Omental fat pad (tissue), 4 donors: ENCODE results near the gene RFX1. TPM values are rescaled to one million over a fixed set of nuclear protein-coding genes. Genes with fewer than 3 reads are reported as not detected.
"Not testable (repeated sequence)": the region's sequence is repeated elsewhere in the genome, so short reads cannot be mapped to it uniquely, and the experiment has no call there.

Experiments
- ATAC-seq: fragments of 150-250 bp; one replicate; pipeline ENCODE4 v1.9.1; 2016; ENCODE audit warnings: mild to moderate bottlenecking, moderate library complexity; ENCODE audit not compliant: low FRiP score
- DNase-seq: peaks from one replicate; pipeline ENCODE4 v3.0.0-alpha.2; 2019; ENCODE audit warnings: low spot score
- total RNA-seq, 4 donors: library from RNA; depleted of rRNA; stranded (reverse); fragments of >200 nt; gene quantifications; one replicate each; pipeline ENCODE4 v1.1.0, GENCODE V29; 2016
- TF ChIP-seq, protein P1 (sequence below), 3 donors: fragments of 450-650 bp; IDR thresholded peaks; one replicate each; pipeline ENCODE4 v1.5.1; 2016 to 2017; ENCODE audit warnings: antibody characterized with exemption in 3 of 3, mild to moderate bottlenecking in 3 of 3, moderate library complexity in 2 of 3

RFX1 gene
- total RNA-seq, 4 donors from 2014 or later: 2.8 to 7.6 (median 3.2) TPM

- ATAC-seq: no peak
- no peak for DNase-seq
- TF ChIP-seq, protein P1, sequence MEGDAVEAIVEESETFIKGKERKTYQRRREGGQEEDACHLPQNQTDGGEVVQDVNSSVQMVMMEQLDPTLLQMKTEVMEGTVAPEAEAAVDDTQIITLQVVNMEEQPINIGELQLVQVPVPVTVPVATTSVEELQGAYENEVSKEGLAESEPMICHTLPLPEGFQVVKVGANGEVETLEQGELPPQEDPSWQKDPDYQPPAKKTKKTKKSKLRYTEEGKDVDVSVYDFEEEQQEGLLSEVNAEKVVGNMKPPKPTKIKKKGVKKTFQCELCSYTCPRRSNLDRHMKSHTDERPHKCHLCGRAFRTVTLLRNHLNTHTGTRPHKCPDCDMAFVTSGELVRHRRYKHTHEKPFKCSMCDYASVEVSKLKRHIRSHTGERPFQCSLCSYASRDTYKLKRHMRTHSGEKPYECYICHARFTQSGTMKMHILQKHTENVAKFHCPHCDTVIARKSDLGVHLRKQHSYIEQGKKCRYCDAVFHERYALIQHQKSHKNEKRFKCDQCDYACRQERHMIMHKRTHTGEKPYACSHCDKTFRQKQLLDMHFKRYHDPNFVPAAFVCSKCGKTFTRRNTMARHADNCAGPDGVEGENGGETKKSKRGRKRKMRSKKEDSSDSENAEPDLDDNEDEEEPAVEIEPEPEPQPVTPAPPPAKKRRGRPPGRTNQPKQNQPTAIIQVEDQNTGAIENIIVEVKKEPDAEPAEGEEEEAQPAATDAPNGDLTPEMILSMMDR (IDR thresholded peaks at IDR 0.05): no peak
These were observed 82.7 kb downstream of the RFX1 start for GRCh38 chr19:13923194-13923987.

DNA sequence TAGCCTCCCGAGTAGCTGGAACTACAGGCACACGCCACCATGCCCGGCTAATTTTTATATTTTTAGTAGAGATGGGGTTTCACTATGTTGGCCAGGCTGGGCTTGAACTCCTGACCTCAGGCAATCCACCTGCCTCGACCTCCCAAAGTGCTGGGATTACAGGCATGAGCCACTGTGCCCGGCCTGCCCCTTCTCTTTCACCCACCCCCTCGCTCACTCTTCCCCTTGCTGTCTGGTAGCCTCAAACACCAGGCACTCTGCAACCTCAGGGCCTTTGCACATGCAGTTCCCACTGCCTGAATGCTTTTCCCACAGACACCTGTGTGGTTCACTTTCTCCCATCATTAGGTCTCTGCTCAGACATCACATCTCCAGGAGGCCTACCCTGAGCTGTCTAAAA is 84.0 kb downstream of the RFX1 start:
- DNase-seq, ATAC-seq: not testable (repeated sequence)

GRCh38 chr19:13920940-13921747 is 85.0 kb downstream of the RFX1 start:
- DNase-seq (no peak), ATAC-seq (no peak)
- TF ChIP-seq, protein P1 (IDR thresholded peaks at IDR 0.05): no peak

- TF ChIP-seq, protein P1 (IDR thresholded peaks at IDR 0.05): no peak
- ATAC-seq: no peak
- DNase-seq: no peak
These were observed 85.6 kb downstream of the RFX1 start for GRCh38 chr19:13920524-13920923.

DNA sequence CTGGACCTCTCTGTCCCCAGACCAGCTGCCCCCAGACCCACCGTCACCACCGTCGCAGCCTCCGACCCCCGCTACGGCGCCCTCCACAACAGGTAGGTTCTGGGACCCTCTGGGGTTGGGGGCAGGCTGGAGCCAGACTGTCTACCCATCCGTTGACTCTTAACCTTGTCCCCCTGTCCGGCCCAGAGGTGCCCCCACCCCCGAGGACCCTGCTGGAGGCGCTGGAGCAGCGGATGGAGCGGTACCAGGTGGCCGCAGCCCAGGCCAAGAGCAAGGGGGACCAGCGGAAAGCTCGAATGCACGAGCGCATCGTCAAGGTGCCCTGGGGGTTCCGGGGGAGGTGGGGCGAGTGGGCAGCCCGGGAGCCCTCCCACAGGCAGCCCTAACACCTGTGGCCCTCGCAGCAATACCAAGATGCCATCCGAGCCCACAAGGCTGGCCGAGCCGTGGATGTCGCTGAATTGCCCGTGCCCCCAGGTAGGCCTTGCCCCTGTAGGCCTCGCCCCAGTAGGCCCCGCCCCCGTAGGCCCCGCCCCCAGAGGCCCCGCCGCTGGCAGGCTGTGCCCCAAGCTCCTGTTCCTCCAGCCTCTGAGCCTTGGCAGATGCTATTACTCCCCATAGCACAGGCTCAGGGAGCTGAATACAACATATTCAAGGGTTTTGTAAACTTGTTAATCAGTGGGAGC is 87.3 kb downstream of the RFX1 start:
- TF ChIP-seq, protein P1 (IDR thresholded peaks at IDR 0.05): no peak
- DNase-seq (no peak), ATAC-seq (no peak)

DNA sequence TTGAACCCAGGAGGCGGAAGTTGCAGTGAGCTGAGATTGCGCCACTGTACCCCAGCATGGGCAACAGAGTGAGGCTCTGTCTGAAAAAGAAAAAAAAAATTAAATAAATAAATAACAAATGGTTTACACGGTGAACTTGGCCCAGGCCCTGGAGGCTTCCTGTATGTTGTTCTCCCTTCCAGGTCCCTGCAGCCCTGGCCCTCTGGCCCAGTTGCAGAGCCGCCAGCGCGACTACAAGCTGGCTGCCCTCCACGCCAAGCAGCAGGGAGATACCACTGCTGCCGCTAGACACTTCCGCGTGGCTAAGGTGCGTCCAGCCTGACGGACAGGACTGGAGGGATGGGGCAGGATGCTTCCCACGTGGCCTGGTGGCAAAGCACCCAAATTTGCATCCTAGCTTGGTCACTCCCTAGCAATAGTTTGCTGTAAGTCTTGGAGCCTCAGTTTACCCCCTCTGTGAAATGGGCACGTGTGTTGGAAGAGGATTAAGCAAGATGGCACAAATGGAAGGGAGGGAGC is 88.2 kb downstream of the RFX1 start:
- TF ChIP-seq, protein P1 (IDR thresholded peaks at IDR 0.05): no peak
- ATAC-seq (no peak), DNase-seq (no peak)

- ATAC-seq (no peak), DNase-seq (no peak)
- TF ChIP-seq, protein P1 (IDR thresholded peaks at IDR 0.05): no peak
These were observed 91.3 kb downstream of the RFX1 start for GRCh38 chr19:13914777-13915176.
